Left lung (tissue), 10 donors: ENCODE data around the gene NMT2. TPM values are rescaled to one million over a fixed set of nuclear protein-coding genes. Genes with fewer than 3 reads are reported as not detected.

ENCODE experiments used
- ATAC-seq: fragments of 200-7000 bp; cut with Tn5 transposase; one replicate; pipeline ENCODE4 v1.9.1; 2020; ENCODE audit warnings: moderate library complexity
- DNase-seq, 4 donors: peaks; one replicate each; pipeline ENCODE4 v3.0.0-alpha.2; 2013 to 2020
- H3K27ac ChIP-seq, 2 donors: fragments of 200-600 bp; sonication (generic) in 1 of 2; one replicate each; pipeline versions ENCODE4 v1.5.0 to v1.8.0; 2020 to 2021
- H3K27me3 ChIP-seq, 2 donors: fragments of 200-600 bp; sonication (generic) in 1 of 2; one replicate each; pipeline versions ENCODE4 v1.5.0 to v1.8.0; 2020 to 2021
- H3K36me3 ChIP-seq, 2 donors: fragments of 200-600 bp; sonication (generic) in 1 of 2; one replicate each; pipeline versions ENCODE4 v1.5.0 to v1.8.0; 2020 to 2021
- H3K4me1 ChIP-seq, 2 donors: fragments of 200-600 bp; one replicate each; pipeline ENCODE4 v1.8.0; 2021
- H3K4me3 ChIP-seq, 2 donors: fragments of 200-600 bp; sonication (generic) in 1 of 2; one replicate each; pipeline versions ENCODE4 v1.5.0 to v1.8.0; 2020 to 2021; ENCODE audit warnings: mild to moderate bottlenecking in 1 of 2
- H3K9me3 ChIP-seq, 2 donors: fragments of 200-600 bp; sonication (generic) in 1 of 2; one replicate each; pipeline versions ENCODE4 v1.5.0 to v1.8.0; 2020 to 2021
- intact Hi-C, 2 donors: fragments of 100-400 bp; cut with DNase I; formaldehyde crosslinking; loops; one replicate each; pipeline versions ENCODE4 v1.11.2 to v1.14.2; 2022
- polyA plus RNA-seq, 6 donors: library from polyadenylated mRNA; unstranded; fragments of 120-200 nt; gene quantifications; one replicate each; pipeline ENCODE4 v1.2.1, GENCODE V29; 2013; ENCODE audit not compliant: insufficient read length in 6 of 6
- total RNA-seq, 2 donors: library from RNA; stranded (reverse); fragmentation: NEBNext Ultra II Directional; extraction: Animal tissue kit (Norgen Biotek cat#: 25700); gene quantifications; one replicate each; pipeline ENCODE4 v1.2.1, GENCODE V29; 2021
- TF ChIP-seq, protein P1 (sequence below), 2 donors: fragments of 200-600 bp; sonication (generic) in 1 of 2; IDR thresholded peaks; one replicate each; pipeline versions ENCODE4 v1.5.0 to v1.8.0; 2021; ENCODE audit warnings: antibody characterized with exemption in 2 of 2
- donor health status: DM: no; HTN: yes; CAD: no.
- donor health status: DM: no; HTN: no; CAD: no.

NMT2 gene
- total and polyA plus RNA-seq, 8 donors, result 9.2 to 38.5 (median 34.7) TPM

DNA sequence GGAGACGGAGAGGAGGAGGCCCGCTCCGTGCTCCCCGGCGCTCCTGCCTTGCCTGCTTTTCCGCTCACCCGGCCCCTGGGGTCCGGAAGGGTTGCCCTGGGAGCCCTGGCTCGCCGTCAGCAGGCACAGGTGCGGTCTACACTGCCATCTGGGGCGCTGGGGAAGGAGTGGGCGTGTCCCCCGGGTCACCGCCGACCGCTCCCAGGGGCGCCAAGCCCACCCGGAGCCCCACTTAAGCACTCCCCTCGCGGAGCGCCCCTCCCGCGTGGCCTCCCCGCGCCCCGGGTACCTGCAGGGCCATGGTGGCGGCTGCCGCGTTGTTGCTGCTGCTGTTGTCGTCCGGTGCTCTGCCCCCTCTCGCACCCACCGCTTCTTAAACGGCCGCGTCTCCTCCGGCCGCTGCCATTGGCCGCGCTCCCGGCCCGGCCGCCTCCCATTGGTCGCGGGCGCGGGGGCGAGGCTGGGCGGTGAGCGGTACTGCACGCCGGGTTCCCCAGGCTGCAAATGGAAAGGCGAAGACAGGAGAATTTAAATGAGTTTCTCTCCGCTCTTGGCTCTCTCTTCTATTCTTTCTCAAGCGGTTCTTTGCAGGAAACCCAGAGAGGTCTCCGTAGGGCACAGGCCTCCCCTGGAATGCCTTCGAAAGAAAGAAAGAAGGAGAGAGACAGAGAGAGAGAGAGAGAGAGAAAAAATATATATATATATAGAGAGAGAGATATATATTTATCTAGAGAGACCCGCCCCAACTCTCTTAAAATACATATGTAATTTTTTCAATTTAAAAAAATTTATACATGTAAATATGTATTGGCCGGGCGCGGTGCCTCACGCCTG, 79.8 kb downstream of the NMT2 start, which contains the start of gene ACBD7:
ACBD7 (minus strand) TSS at position 349 of the 834 bp plus-strand sequence; CDS start at position 301, 48 bp downstream.
- ATAC-seq (peak; percentile 96), DNase-seq (peak; percentile 69 to 94 (median 78))
- Histone ChIP-seq H3K27ac (no peak within 1 kb of the TSS), H3K4me3 (peak within 1 kb of the TSS; percentile 41 to 45), H3K27me3 (peaks cover 0 to 22% of the 10 kb centered on the region in 2 donors), H3K4me1 (peaks cover 0 to 12% of the 10 kb centered on the region in 2 donors), H3K36me3 (no peaks in the 10 kb centered on the region), H3K9me3 (no peaks in the 10 kb centered on the region)
- intact Hi-C loops, result no loop called here
- TF ChIP-seq, protein P1, sequence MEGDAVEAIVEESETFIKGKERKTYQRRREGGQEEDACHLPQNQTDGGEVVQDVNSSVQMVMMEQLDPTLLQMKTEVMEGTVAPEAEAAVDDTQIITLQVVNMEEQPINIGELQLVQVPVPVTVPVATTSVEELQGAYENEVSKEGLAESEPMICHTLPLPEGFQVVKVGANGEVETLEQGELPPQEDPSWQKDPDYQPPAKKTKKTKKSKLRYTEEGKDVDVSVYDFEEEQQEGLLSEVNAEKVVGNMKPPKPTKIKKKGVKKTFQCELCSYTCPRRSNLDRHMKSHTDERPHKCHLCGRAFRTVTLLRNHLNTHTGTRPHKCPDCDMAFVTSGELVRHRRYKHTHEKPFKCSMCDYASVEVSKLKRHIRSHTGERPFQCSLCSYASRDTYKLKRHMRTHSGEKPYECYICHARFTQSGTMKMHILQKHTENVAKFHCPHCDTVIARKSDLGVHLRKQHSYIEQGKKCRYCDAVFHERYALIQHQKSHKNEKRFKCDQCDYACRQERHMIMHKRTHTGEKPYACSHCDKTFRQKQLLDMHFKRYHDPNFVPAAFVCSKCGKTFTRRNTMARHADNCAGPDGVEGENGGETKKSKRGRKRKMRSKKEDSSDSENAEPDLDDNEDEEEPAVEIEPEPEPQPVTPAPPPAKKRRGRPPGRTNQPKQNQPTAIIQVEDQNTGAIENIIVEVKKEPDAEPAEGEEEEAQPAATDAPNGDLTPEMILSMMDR (IDR thresholded peaks at IDR 0.05), result peak; percentile 74 to 75

DNA sequence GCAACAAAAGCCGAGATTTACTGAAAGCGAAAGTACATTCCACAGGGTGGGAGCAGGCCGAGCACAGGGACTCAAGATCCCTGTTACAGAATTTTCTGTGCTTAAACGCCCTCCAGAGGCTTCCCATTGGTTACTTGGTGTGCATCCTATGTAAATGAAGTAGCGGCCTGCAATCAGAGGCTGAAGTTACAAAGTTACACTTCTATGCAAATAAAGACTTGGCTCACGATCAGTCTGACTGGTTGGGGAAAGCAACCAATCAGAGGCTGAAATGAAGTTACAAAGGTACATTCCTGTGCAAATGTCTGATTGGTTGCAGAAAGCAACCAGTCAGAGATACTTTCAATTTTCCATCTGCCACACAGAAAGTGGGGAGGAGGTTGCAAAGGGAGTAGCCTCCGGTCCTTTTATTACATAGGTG, 84.0 kb downstream of the NMT2 start:
- DNase-seq (peak in 3 of 4 donors; percentile 58 to 91 (median 71)), ATAC-seq (peak; percentile 86)
- Histone ChIP-seq H3K27ac (peak overlapping the region; percentile 59 to 71), H3K4me1 (peaks cover 0 to 12% of the 10 kb centered on the region in 2 donors), H3K27me3 (peaks cover 0 to 22% of the 10 kb centered on the region in 2 donors), H3K9me3 (no peaks in the 10 kb centered on the region), H3K36me3 (no peaks in the 10 kb centered on the region), H3K4me3 (peak overlapping the region; percentile 28 to 31)
- intact Hi-C loops, result no loop called here
- TF ChIP-seq, protein P1 (IDR thresholded peaks at IDR 0.05), result no peak

DNA sequence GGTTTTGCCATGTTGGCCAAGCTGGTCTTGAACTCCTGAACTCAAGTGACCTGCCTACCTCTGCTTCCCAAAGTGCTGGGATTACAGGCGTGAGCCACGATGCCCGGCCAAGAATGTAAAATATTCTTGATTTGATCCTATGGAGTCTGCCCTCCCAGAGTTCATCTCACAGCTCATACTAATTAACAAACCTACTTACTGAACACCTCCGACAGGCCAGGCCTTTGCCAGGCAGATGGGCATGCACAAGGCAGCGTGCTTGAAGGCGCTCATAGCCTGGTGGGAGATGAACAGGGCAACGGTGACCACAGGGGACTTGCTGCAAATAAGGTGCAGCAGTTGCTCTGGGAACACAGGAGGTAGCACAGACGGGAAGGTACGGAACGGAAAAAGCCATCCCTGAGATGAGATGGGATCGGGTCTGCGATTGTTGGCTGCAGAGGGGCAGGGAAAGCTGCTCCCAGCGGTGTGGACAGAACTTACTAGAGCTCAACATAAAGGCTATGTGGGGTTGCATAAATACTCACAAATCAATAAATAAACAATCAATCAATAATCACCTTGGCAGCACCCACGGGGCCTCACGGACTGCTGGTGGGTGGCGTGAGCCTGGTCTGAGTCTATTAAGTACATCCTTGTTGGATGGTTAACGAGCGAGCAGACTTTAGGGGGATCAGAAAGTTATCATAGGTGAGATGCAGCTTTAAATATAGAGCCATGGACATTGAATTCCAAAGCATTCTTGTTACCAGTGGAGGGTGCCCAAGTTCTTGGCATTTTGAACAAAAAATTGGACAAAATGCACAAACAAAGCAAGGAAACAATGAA, 84.6 kb downstream of the NMT2 start:
- intact Hi-C loops, result no loop called here
- H3K27ac ChIP-seq, result peak overlapping the region; percentile 59 to 71
- ATAC-seq, result no peak

DNA sequence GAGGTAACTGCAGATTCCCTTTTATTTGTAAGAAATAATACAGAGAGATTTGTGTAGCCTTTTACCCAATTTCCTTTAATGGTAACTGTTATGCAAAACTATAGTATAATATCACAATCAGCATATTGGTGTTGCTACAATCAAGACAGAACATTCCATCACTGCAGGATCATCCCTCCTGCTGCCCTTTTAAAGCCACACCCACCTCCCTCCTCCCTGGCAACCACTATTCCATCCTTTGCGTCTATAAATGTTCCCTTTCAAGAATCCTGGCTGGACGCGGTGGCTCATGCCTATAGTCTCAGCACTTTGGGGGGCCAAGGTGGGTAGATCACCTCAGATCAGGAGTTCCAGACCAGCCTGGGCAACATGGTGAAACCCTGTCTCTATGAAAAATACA, 93.1 kb downstream of the NMT2 start:
- Histone ChIP-seq H3K4me1 (no peaks in the 10 kb centered on the region), H3K27me3 (no peaks in the 10 kb centered on the region), H3K36me3 (no peaks in the 10 kb centered on the region), H3K27ac (no peak overlapping the region), H3K4me3 (no peak overlapping the region), H3K9me3 (no peaks in the 10 kb centered on the region)
- no peak for ATAC-seq
- no peak for DNase-seq
- intact Hi-C loops, result no loop called here
- TF ChIP-seq, protein P1 (IDR thresholded peaks at IDR 0.05), result no peak

More for the DNA sequence above, 84.6 kb downstream of the NMT2 start:
- TF ChIP-seq, protein P1 (IDR thresholded peaks at IDR 0.05), result no peak
- H3K4me3 ChIP-seq, result peak overlapping the region; percentile 28 to 31
- peaks cover 0 to 9% of the 10 kb centered on the region in 2 donors for H3K4me1 ChIP-seq
- H3K9me3 ChIP-seq, result no peaks in the 10 kb centered on the region
- peaks cover 0 to 17% of the 10 kb centered on the region in 2 donors for H3K27me3 ChIP-seq
- no peaks in the 10 kb centered on the region for H3K36me3 ChIP-seq
- DNase-seq, result no peak
